Fibroblast of lung (primary cell): ENCODE results near the gene VANGL2. TPM values are rescaled to one million over a fixed set of nuclear protein-coding genes. Genes with fewer than 3 reads are reported as not detected.

Experiments used
- DNase-seq, 2 donors: peaks; one replicate each; pipeline versions ENCODE4 v3.0.0 to v3.0.0-alpha.2; 2010; ENCODE audit warnings: low read depth in 2 of 2
- H2AFZ ChIP-seq: 2 replicates; pipeline ENCODE4 v1.5.1; 2012; ENCODE audit warnings: low read length, control low read depth, inconsistent platforms
- H3K27ac ChIP-seq: 2 replicates; pipeline ENCODE4 v1.5.1; 2011; ENCODE audit warnings: low read length, control low read depth; ENCODE audit not compliant: insufficient read depth
- H3K27me3 ChIP-seq: 2 replicates; pipeline ENCODE4 v1.5.1; 2011; ENCODE audit warnings: mild to moderate bottlenecking, low read length; ENCODE audit not compliant: control insufficient read depth, insufficient read depth
- H3K36me3 ChIP-seq: 2 replicates; pipeline ENCODE4 v1.5.1; 2011; ENCODE audit warnings: low read length; ENCODE audit not compliant: control insufficient read depth, insufficient read depth
- H3K4me1 ChIP-seq: 2 replicates; pipeline ENCODE4 v1.5.1; 2011; ENCODE audit warnings: low read length; ENCODE audit not compliant: control insufficient read depth, insufficient read depth; ENCODE audit errors: extremely low read depth
- H3K4me2 ChIP-seq: 2 replicates; pipeline ENCODE4 v1.5.1; 2011; ENCODE audit warnings: low read length, control low read depth; ENCODE audit not compliant: insufficient read depth; ENCODE audit errors: extremely low read depth
- H3K4me3 ChIP-seq, 4 experiments: fragments of 200-600 bp in 1 of 4; sonication (generic) in 1 of 4; replicated peaks in 1 of 4; 2 replicates each; pipeline ENCODE4 v1.5.1; 2011 to 2016; ENCODE audit warnings: low read length in 4 of 4, low read depth in 3 of 4, mild to moderate bottlenecking in 3 of 4, control low read depth in 2 of 4, inconsistent platforms in 1 of 4, mixed read lengths in 1 of 4; ENCODE audit not compliant: insufficient read depth in 1 of 4; ENCODE audit errors: control extremely low read depth in 1 of 4
- H3K79me2 ChIP-seq: 2 replicates; pipeline ENCODE4 v1.5.1; 2012; ENCODE audit warnings: mild to moderate bottlenecking, low read length, inconsistent platforms; ENCODE audit not compliant: control insufficient read depth, insufficient read depth
- H3K9ac ChIP-seq: 2 replicates; pipeline ENCODE4 v1.5.1; 2011; ENCODE audit warnings: mild to moderate bottlenecking, low read length, control low read depth; ENCODE audit not compliant: insufficient read depth
- H3K9me3 ChIP-seq: 2 replicates; pipeline ENCODE4 v1.5.1; 2012; ENCODE audit warnings: low read depth, low read length; ENCODE audit not compliant: control insufficient read depth, insufficient read depth
- H4K20me1 ChIP-seq: 2 replicates; pipeline ENCODE4 v1.5.1; 2011; ENCODE audit warnings: low read length; ENCODE audit not compliant: control insufficient read depth, insufficient read depth; ENCODE audit errors: extremely low read depth
- CTCF ChIP-seq, 2 donors: IDR thresholded peaks in 1 of 2; conservative IDR thresholded peaks in 1 of 2; 1 replicate in 1 of 2; 2 replicates in 1 of 2; pipeline ENCODE4 v1.5.1; 2011 to 2012; ENCODE audit warnings: low read length in 2 of 2, control low read depth in 1 of 2, inconsistent platforms in 1 of 2, low read depth in 1 of 2, mild to moderate bottlenecking in 1 of 2
- EZH2 ChIP-seq: IDR thresholded peaks from 2 replicates; pipeline ENCODE4 v1.5.1; 2012; ENCODE audit warnings: low read length, control low read depth, mild to moderate bottlenecking; ENCODE audit errors: missing control alignments
- polyA plus RNA-seq, 2 donors: library from polyadenylated mRNA; depleted of rRNA in 1 of 2; stranded (reverse) in 1 of 2; unstranded in 1 of 2; fragments of >200 nt; gene quantifications; 2 replicates each; pipeline ENCODE4 v1.2.1, GENCODE V29; 2011 to 2012; ENCODE audit warnings: missing spikeins in 1 of 2
- total RNA-seq: library from RNA; depleted of rRNA; stranded (reverse); fragments of >200 nt; gene quantifications from 2 replicates; pipeline ENCODE4 v1.2.1, GENCODE V29; 2014

The VANGL2 gene
- total and polyA plus RNA-seq, 2 donors (not counting 1 experiment from before 2014, with no cell fraction given), result 0.01 TPM; not detected in 1

DNA sequence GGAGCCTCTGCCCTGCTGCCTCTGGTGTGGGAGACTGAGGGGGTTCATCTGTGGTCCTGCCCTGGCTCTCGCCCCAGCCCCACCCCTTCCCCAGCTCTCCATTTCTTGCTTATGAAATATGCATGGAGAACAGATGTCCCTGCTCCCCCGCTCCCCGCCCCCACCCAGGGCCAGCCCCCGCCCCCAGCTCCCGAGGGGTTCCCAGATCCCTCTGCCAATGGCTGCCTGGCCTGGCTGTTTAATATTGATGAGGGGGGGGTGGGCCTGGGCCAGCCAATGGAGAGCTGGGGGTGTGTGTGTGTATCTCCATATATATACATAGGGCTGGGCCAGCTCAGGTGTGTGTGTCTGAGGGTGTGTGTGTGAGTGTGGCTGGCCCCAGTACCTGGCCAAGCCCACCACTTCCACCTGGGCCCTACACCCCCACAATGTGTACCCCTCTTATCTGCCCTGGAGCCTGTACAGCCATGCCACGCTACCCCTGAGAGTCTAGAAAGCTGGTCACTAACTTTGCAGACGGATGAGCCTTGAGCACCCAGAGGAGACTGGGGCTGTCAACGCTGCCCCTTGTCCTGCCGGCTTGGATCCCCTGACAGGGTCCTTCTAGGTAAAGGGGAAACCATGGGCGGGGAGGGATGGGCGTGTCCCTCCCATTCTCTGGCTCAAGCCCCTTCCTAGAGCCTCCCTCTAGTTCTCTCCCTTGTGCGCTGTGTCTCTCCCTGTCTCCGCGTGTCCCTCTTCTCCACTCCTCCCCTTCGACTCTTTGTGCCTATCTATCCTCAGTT, 33.4 kb upstream of the VANGL2 start, which contains the start of gene NHLH1:
TSS of gene NHLH1 (plus strand) at position 341 of the 785 bp plus-strand sequence. CDS start 3,661 bp downstream, outside the sequence.
- DNase-seq, result no peak
- H2AFZ ChIP-seq, result no peak within 1 kb of the TSS
- no peaks in the 10 kb centered on the region for H3K27me3 ChIP-seq

GRCh38 chr1:160367516-160367900, 32.9 kb upstream of the VANGL2 start:
- TF ChIP-seq CTCF (conservative IDR thresholded peaks at IDR 0.05 in 1 of 2, IDR thresholded peaks at IDR 0.05 in 1 of 2; ENCODE audit: low read depth in 1 of 2, low read length in 2 of 2), result no peak
- no peak for TF ChIP-seq EZH2
- Histone ChIP-seq H4K20me1 (no peaks in the 10 kb centered on the region), H3K27me3 (no peaks in the 10 kb centered on the region), H3K9me3 (no peaks in the 10 kb centered on the region), H3K4me2 (no peak overlapping the region), H3K9ac (no peak overlapping the region), H3K79me2 (no peaks in the 10 kb centered on the region), H3K4me1 (no peaks in the 10 kb centered on the region), H3K4me3 (no peak overlapping the region), H2AFZ (no peak overlapping the region), H3K36me3 (no peaks in the 10 kb centered on the region), H3K27ac (no peak overlapping the region)
- no peak for DNase-seq

More for the DNA sequence above, 33.4 kb upstream of the VANGL2 start, which contains the start of gene NHLH1:
- no peak within 1 kb of the TSS for H3K9ac ChIP-seq
- no peak within 1 kb of the TSS for H3K27ac ChIP-seq
- H3K36me3 ChIP-seq, result no peaks in the 10 kb centered on the region
- H3K4me2 ChIP-seq, result no peak within 1 kb of the TSS
- TF ChIP-seq EZH2 (no peak), CTCF (conservative IDR thresholded peaks at IDR 0.05 in 1 of 2, IDR thresholded peaks at IDR 0.05 in 1 of 2; ENCODE audit: low read depth in 1 of 2, low read length in 2 of 2) (no peak)
- H4K20me1 ChIP-seq, result no peaks in the 10 kb centered on the region
- H3K4me1 ChIP-seq, result no peaks in the 10 kb centered on the region
- no peaks in the 10 kb centered on the region for H3K9me3 ChIP-seq
- H3K79me2 ChIP-seq, result no peaks in the 10 kb centered on the region
- H3K4me3 ChIP-seq, result no peak within 1 kb of the TSS

- H2AFZ ChIP-seq, result no peak overlapping the region
- H3K79me2 ChIP-seq, result no peaks in the 10 kb centered on the region
- no peak for DNase-seq
- no peaks in the 10 kb centered on the region for H3K27me3 ChIP-seq
- H3K4me2 ChIP-seq, result no peak overlapping the region
- H3K36me3 ChIP-seq, result no peaks in the 10 kb centered on the region
- no peak overlapping the region for H3K27ac ChIP-seq
- no peak overlapping the region for H3K9ac ChIP-seq
- TF ChIP-seq EZH2 (no peak), CTCF (conservative IDR thresholded peaks at IDR 0.05 in 1 of 2, IDR thresholded peaks at IDR 0.05 in 1 of 2; ENCODE audit: low read depth in 1 of 2, low read length in 2 of 2) (no peak)
- H3K4me1 ChIP-seq, result no peaks in the 10 kb centered on the region
- no peaks in the 10 kb centered on the region for H4K20me1 ChIP-seq
- no peaks in the 10 kb centered on the region for H3K9me3 ChIP-seq
- H3K4me3 ChIP-seq, result no peak overlapping the region
Measured at GRCh38 chr1:160367934-160368923, 32.1 kb upstream of the VANGL2 start.
